Common myeloid progenitor, CD34-positive (primary cell): ENCODE results near the gene SPRED3.
A peak's percentile ranks its signal among the peaks of the same experiment; 100 is the strongest.
"Not testable (repeated sequence)": the region's sequence is repeated elsewhere in the genome, so short reads cannot be mapped to it uniquely, and the experiment has no call there.

Experiments used
- CTCF ChIA-PET: fragments of 350-600 bp; sonication (Branson Sonifier 250); formaldehyde crosslinking; loops from one replicate; lab custom pipeline; 2021; ENCODE audit warnings: antibody characterized with exemption; lab: Charles Lee
- POLR2A ChIA-PET: fragments of 350-600 bp; sonication (Branson Sonifier 250); formaldehyde crosslinking; loops from one replicate; lab custom pipeline; 2021; ENCODE audit warnings: antibody characterized with exemption; lab: Charles Lee
- DNase-seq, 3 donors: peaks; one replicate each; pipeline versions ENCODE4 v3.0.0 to v3.0.0-alpha.2; 2013
- H3K27ac ChIP-seq, 2 experiments: 1 replicate in 1 of 2; 2 replicates in 1 of 2; pipeline ENCODE4 v1.7.0; 2013; ENCODE audit warnings: inconsistent platforms in 2 of 2, low read length in 2 of 2, mild to moderate bottlenecking in 2 of 2, low read depth in 1 of 2, moderate library complexity in 1 of 2; ENCODE audit not compliant: severe bottlenecking in 2 of 2, insufficient read depth in 1 of 2, poor library complexity in 1 of 2
- H3K27me3 ChIP-seq, 5 experiments: replicated peaks in 2 of 5; 1 replicate in 3 of 5; 2 replicates in 2 of 5; pipeline versions ENCODE4 v1.6.1 to v1.7.0; 2013; ENCODE audit warnings: low read length in 4 of 5, mild to moderate bottlenecking in 2 of 5, moderate library complexity in 2 of 5, inconsistent platforms in 1 of 5; ENCODE audit not compliant: insufficient read depth in 5 of 5, control insufficient read depth in 4 of 5
- H3K36me3 ChIP-seq, 4 experiments: 1 replicate in 2 of 4; 2 replicates in 2 of 4; pipeline versions ENCODE4 v1.6.1 to v1.7.0; 2013; ENCODE audit warnings: low read length in 3 of 4, control low read depth in 1 of 4, mild to moderate bottlenecking in 1 of 4; ENCODE audit not compliant: control insufficient read depth in 4 of 4, insufficient read depth in 4 of 4
- H3K4me1 ChIP-seq, 4 experiments: 1 replicate in 3 of 4; 2 replicates in 1 of 4; pipeline versions ENCODE4 v1.6.1 to v1.7.1; 2013; ENCODE audit warnings: low read length in 3 of 4, mild to moderate bottlenecking in 3 of 4, control low read depth in 1 of 4, inconsistent platforms in 1 of 4, moderate library complexity in 1 of 4; ENCODE audit not compliant: control insufficient read depth in 4 of 4, insufficient read depth in 4 of 4; ENCODE audit errors: control extremely low read depth in 1 of 4
- H3K4me3 ChIP-seq, 7 experiments: 1 replicate in 4 of 7; 2 replicates in 3 of 7; pipeline versions ENCODE4 v1.5.1 to v1.7.0; 2013; ENCODE audit warnings: mild to moderate bottlenecking in 7 of 7, low read length in 6 of 7, moderate library complexity in 6 of 7, inconsistent platforms in 2 of 7, low read depth in 2 of 7, control low read depth in 1 of 7; ENCODE audit not compliant: insufficient read depth in 4 of 7, control insufficient read depth in 1 of 7; ENCODE audit errors: extremely low read depth in 1 of 7
- H3K9me3 ChIP-seq, 5 experiments: 1 replicate in 4 of 5; 2 replicates in 1 of 5; pipeline versions ENCODE4 v1.6.1 to v1.7.1; 2013; ENCODE audit warnings: low read length in 4 of 5, mild to moderate bottlenecking in 2 of 5, inconsistent platforms in 1 of 5, low read depth in 1 of 5, moderate library complexity in 1 of 5; ENCODE audit not compliant: control insufficient read depth in 4 of 5, insufficient read depth in 2 of 5; ENCODE audit errors: control extremely low read depth in 1 of 5
- WGBS: methylation state at CpG from one replicate; pipeline ENCODE4 v1.1.5; 2013; ENCODE audit not compliant: insufficient coverage; 5-methylcytosine and 5-hydroxymethylcytosine counted together

The SPRED3 gene

DNA sequence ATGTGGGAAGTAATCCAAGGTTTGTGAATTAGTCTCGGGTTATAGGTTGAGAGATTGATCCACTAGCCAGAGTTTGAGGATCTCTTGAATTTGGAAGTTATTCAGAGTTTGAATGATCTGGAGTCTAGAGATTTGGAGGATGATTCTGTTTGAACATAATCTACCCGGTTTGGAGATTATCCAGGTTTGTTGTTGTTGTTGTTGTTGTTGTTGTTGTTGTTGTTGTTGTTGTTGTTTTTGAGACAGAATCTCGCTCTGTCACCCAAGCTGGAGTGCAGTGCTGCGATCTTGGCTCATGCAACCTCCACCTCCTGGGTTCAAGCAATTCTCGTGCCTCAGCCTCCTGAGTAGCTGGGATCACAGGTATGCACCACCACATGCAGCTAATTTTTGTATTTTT, 23.4 kb downstream of the SPRED3 start:
- H3K4me1 ChIP-seq, DNase-seq, H3K27me3 ChIP-seq, H3K27ac ChIP-seq, H3K4me3 ChIP-seq, H3K9me3 ChIP-seq: not testable (repeated sequence)
- WGBS: 96% methylated on average over 4 of the region's 5 CpGs
- CTCF ChIA-PET: interaction anchor here (1.0 kb wide), 1 partner anchor 9 kb away, joined by 3 read pairs; the partner anchor contains the start of gene FAM98C
- H3K36me3 ChIP-seq: peaks cover 6 to 54% (median 9%) of the 10 kb centered on the region in 4 experiments
- POLR2A ChIA-PET: interaction anchor here (0.7 kb wide), 1 partner anchor 30 kb away, joined by 3 read pairs; no protein-coding TSS in a partner anchor

DNA sequence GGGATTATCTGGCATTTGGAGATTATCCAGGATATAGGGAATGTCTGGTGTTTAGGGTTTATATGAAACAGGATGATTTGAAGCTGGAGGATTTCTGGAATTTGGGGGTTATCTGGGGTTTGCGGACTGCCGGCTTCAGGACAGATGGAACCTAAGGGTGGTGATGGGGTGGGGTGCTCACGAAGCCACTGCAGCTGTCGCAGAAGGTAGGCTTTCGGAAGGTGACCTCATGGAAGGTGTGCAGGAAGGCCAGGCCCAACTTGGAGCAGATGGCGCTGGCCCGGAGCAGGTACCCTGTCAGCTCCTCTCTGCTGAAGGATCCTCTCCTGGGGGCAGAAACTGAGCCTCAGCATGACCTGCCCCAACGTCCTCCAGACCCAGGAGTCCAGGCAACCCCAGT, 24.0 kb downstream of the SPRED3 start:
- no peak for DNase-seq
- H3K27ac ChIP-seq: peak overlapping the region in 1 of 2 experiments; percentile 14
- no peak overlapping the region for H3K4me3 ChIP-seq
- ChIA-PET CTCF (interaction anchor here (1.0 to 2.3 kb wide), 2 partner anchors 10 to 38 kb away, joined by 3 to 4 read pairs; partner anchors contain the start of gene FAM98C), POLR2A (interaction anchor here (0.7 kb wide), 1 partner anchor 31 kb away, joined by 3 read pairs; no protein-coding TSS in a partner anchor)
- H3K27me3 ChIP-seq: no peaks in the 10 kb centered on the region
- WGBS: 97% methylated on average over 8 of the region's 8 CpGs
- H3K36me3 ChIP-seq: peaks cover under 1 to 56% (median 9%) of the 10 kb centered on the region in 4 experiments
- H3K4me1 ChIP-seq: peaks cover 0 to 5% (median 4%) of the 10 kb centered on the region in 4 experiments
- H3K9me3 ChIP-seq: no peaks in the 10 kb centered on the region

DNA sequence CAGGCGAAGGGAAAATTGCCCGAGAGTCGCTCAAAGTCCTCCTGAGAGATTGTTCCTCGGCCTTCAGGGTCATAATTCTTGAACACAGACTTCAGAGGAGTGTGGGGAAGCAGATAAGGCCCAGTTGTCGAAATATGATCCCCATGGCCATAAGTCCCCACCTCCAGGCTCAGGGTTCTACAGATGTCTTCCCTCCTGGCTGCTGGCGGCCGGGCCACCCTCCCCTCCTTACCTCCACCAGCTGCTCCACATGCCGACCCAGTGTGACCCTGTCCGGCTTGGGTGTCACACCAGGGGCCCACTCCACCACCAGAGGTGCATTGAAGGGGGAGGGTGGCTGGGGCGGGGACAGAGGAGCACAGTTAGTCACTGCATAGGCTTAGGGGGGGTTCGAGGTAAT, 24.5 kb downstream of the SPRED3 start:
- H3K4me3 ChIP-seq: no peak overlapping the region
- H3K27ac ChIP-seq: peak overlapping the region in 1 of 2 experiments; percentile 14
- ChIA-PET POLR2A (no interaction called here), CTCF (interaction anchor here (1.2 to 2.3 kb wide), 3 partner anchors 10 to 37 kb away, joined by 4 to 7 read pairs (median 5); partner anchors contain the start of genes FAM98C and RASGRP4)
- H3K4me1 ChIP-seq: peaks cover 0 to 10% (median 8%) of the 10 kb centered on the region in 4 experiments
- H3K9me3 ChIP-seq: no peaks in the 10 kb centered on the region
- peaks cover 0 to 56% (median 9%) of the 10 kb centered on the region in 4 experiments for H3K36me3 ChIP-seq
- H3K27me3 ChIP-seq: no peaks in the 10 kb centered on the region
- no peak for DNase-seq
- 88% methylated on average over 7 of the region's 11 CpGs for WGBS

DNA sequence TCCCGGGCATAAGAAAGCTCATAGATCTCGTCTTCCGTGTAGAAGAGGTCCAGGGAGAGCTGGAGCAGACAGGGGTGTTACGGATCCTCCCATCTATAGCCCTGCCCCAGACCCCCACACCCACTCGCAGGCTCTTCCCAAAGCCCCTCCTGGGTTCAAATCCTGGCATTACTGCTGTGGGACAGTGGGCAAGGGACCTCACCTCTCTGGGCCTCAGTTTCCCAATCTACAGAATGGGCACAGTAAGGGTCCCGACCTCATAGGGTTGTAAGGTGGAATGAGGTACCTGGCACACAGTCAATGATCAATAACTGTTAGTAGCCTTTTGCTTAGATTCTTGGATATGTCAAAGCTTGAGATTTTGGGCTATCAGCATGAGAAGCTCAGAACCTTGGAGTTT, 24.9 kb downstream of the SPRED3 start:
- peak overlapping the region in 1 of 2 experiments; percentile 14 for H3K27ac ChIP-seq
- CTCF ChIA-PET: interaction anchor here (1.2 to 2.3 kb wide), 3 partner anchors 11 to 37 kb away, joined by 4 to 7 read pairs (median 5); partner anchors contain the start of genes FAM98C and RASGRP4
- DNase-seq: no peak
- H3K36me3 ChIP-seq: peaks cover 0 to 56% (median 9%) of the 10 kb centered on the region in 4 experiments
- no peaks in the 10 kb centered on the region for H3K9me3 ChIP-seq
- H3K4me1 ChIP-seq: peaks cover 0 to 14% (median 13%) of the 10 kb centered on the region in 4 experiments
- WGBS: 94% methylated on average over 2 of the region's 6 CpGs
- POLR2A ChIA-PET: no interaction called here
- H3K27me3 ChIP-seq: no peaks in the 10 kb centered on the region
- no peak overlapping the region for H3K4me3 ChIP-seq

DNA sequence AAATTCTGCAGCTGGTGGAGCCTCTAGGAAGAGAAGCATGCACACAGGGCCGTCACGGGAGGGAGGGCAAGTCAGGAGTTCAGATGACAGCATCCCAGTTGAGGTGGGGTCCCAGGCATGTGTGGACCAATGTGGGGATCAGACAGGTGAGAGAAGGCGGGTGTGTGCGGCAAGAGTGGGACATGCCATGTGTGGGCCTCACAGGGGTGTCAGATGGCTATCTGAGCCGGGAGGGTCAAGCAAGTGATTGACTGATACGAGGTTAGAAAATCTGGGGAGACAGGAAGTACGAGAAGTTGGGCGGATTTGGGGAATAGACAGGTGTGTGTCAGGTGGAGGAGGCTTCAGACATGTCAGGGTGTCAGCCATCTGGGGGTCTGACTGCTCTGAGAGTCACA, 28.6 kb downstream of the SPRED3 start:
- Histone ChIP-seq H3K4me3 (peak overlapping the region in 2 of 7 experiments; percentile 58 to 75), H3K27ac (no peak overlapping the region), H3K36me3 (peaks cover 0 to 42% (median 4%) of the 10 kb centered on the region in 4 experiments), H3K4me1 (peaks cover 0 to 15% (median 14%) of the 10 kb centered on the region in 4 experiments), H3K9me3 (no peaks in the 10 kb centered on the region), H3K27me3 (no peaks in the 10 kb centered on the region)
- CTCF ChIA-PET: interaction anchor here (1.2 kb wide), 1 partner anchor 14 kb away, joined by 4 read pairs; the partner anchor contains the start of gene FAM98C
- DNase-seq: no peak
- POLR2A ChIA-PET: no interaction called here
- 88% methylated on average over 8 of the region's 8 CpGs for WGBS

DNA sequence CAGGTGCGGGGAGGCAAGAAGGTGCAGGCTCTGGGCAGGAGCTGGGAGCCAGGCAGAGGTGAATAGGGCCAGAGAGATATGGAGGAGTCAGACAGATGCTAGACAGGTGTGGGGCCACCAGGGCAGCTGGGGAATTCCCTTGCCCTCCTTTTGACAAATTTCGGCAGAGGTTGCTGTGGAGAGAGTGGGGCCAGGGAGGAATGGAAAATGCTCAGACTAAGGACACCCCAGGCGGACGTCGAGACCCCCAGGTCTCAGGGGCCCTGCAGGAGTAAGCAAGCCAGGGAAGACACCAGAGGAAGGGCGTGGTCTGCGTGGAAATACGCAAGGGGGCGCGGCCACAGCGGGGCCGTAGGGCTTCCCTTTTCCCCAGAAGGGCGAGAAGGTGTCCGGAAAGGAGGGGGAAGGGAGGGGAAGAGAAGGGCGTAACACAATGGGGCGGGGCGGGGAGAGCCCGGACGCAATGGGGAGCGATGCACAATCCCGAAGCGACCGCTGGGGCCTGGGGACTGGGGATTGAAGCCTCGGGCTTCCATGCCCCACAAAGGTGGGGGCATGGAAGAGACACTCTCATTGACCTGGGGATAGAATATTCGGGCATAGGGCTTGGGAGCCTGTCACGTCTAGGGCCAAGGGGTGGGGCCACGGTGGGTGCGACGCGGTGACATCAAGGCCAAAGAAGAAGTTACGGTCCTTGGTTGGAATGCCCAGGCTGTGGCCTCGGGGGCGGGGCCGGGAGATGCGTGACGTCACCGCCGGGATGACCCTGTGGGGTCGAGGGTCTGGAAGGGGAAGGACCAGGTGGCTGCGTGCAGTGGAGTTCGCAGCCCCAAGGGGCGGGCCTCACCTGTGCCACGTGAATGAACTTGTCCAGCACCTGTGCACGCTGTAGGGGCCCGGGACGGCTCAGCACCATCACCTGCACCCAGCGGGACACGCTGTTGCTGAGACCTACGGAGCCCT, 29.3 kb downstream of the SPRED3 start:
- 23% methylated on average over 40 of the region's 49 CpGs for WGBS
- peak; percentile 77 to 79 (median 79) for DNase-seq
- peak overlapping the region in 5 of 7 experiments; percentile 22 to 75 (median 58) for H3K4me3 ChIP-seq
- no peak overlapping the region for H3K27ac ChIP-seq
- ChIA-PET POLR2A (no interaction called here), CTCF (interaction anchor here (0.5 to 1.2 kb wide), 2 partner anchors 12 to 15 kb away, joined by 4 read pairs; partner anchors contain the start of gene FAM98C)
- peaks cover 0 to 36% (median 2%) of the 10 kb centered on the region in 4 experiments for H3K36me3 ChIP-seq
- H3K9me3 ChIP-seq: no peaks in the 10 kb centered on the region
- no peaks in the 10 kb centered on the region for H3K27me3 ChIP-seq
- H3K4me1 ChIP-seq: peaks cover 0 to 15% (median 14%) of the 10 kb centered on the region in 4 experiments
